ENCODE results near the gene FHIT.

Gene FHIT

DNA sequence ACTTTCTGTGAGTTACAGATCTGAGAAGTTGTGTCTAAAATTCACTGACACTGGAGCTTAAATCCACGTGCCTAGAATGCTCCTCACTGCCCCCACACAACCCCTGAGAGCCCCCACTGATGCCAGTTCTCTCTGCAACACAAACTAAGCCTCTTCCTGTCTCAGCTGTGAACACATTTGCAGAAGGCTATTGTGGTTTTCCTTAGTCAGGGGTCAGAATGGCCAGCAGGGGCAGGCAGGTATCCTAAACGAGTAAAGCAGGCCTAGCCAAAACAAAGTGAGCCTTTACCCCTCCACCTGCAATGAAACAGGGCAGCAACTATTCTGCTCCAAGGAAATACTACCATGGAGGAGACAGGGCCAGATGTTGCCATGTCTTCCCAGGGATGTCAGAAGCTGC is 78.6 kb downstream of the FHIT start:
- DNase-seq (ENCODE audit: low read depth in 1 of 2, low spot score in 1 of 2), result no peak

DNA sequence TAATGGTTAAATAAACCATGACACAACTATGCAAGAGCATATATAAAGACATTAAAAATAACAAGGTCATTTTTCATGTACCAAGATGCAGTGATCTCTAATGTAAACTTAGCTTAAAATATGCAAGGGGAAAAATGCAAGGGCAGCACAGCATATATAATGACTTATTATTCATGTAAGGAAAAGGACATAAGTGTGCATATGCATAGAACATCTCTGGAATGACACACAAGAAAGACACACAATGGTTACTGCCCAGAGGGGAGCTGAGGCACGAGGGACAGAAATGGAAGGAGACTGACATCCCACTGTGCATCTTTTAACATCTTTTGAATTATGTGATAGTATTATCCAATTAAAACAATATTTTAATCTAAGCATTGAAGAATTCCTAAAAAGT is 79.0 kb downstream of the FHIT start:
- DNase-seq (ENCODE audit: low read depth in 1 of 2, low spot score in 1 of 2), result no peak

- no peak for DNase-seq (ENCODE audit: low read depth in 1 of 2, low spot score in 1 of 2)
These were observed 81.5 kb downstream of the FHIT start for GRCh38 chr3:61169621-61170251.

DNA sequence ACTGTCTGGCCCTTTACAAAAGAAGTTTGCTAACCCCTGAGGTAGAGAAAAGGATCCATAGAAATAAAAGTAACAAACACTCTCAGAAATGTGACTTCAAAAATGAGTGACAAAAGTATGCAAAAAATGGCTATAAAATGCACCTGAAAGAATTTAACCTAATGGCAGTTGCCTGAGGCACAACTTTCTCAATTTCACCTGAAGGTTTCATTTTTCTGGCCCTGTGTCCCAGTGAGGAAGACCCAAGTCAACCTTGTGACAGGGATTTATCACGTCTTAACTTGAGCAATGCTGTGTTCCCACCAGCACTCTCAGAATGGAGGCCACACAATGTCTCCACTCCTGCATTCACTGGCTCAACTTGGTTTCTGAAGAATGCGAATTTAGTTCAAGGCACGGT is 83.0 kb downstream of the FHIT start:
- DNase-seq (ENCODE audit: low read depth in 1 of 2, low spot score in 1 of 2), result no peak

DNA sequence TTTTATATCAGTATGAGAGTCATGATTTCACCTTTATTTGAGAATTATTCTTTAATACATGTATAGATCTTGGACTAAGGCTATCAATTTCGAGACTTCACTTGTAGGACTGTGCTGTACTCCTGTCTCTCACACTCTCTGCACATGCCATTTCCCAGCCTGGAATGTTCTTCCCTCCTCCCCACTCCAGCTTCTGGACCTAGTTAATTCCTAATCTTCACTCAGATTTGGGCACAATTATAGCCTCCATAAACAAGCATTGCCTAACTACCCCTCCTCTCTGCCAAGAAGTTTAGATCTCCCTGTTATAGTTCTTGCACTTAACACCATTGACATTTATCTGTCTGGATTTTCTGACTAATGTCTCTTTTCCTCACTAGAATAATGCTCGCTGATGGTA is 88.3 kb downstream of the FHIT start:
- DNase-seq (ENCODE audit: low read depth in 1 of 2, low spot score in 1 of 2), result no peak

DNA sequence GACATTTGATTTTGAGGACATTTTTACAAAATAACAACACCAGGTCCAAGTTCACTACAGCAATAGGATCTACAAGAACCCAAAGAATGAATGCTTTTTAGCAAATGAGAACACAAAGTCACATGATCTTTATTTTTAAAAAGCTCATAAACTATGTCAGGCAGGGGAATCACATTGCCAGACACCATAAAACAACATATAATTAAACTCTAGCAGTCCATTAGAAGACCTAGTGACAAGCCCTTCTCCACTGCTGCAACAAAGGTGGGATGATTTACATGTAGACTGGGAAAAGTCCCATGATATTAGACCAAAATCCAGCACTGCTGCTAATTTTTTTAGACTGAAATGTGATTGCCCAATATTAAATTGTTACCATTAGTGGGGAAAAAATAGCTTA is 92.6 kb downstream of the FHIT start:
- DNase-seq (ENCODE audit: low read depth in 1 of 2, low spot score in 1 of 2), result no peak

GRCh38 chr3:61158216-61158615 is 93.0 kb downstream of the FHIT start:
- no peak for DNase-seq (ENCODE audit: low read depth in 1 of 2, low spot score in 1 of 2)

GRCh38 chr3:61157414-61157813 is 93.8 kb downstream of the FHIT start:
- DNase-seq (ENCODE audit: low read depth in 1 of 2, low spot score in 1 of 2), result no peak

GRCh38 chr3:61155701-61156292 is 95.5 kb downstream of the FHIT start:
- DNase-seq (ENCODE audit: low read depth in 1 of 2, low spot score in 1 of 2), result no peak

- no peak for DNase-seq (ENCODE audit: low read depth in 1 of 2, low spot score in 1 of 2)
These were observed 96.6 kb downstream of the FHIT start for GRCh38 chr3:61154457-61155198.

GRCh38 chr3:61152071-61152470 is 99.2 kb downstream of the FHIT start:
- DNase-seq (ENCODE audit: low read depth in 1 of 2, low spot score in 1 of 2), result no peak

GRCh38 chr3:61149236-61149635 is 102.0 kb downstream of the FHIT start:
- DNase-seq (ENCODE audit: low read depth in 1 of 2, low spot score in 1 of 2), result no peak

DNA sequence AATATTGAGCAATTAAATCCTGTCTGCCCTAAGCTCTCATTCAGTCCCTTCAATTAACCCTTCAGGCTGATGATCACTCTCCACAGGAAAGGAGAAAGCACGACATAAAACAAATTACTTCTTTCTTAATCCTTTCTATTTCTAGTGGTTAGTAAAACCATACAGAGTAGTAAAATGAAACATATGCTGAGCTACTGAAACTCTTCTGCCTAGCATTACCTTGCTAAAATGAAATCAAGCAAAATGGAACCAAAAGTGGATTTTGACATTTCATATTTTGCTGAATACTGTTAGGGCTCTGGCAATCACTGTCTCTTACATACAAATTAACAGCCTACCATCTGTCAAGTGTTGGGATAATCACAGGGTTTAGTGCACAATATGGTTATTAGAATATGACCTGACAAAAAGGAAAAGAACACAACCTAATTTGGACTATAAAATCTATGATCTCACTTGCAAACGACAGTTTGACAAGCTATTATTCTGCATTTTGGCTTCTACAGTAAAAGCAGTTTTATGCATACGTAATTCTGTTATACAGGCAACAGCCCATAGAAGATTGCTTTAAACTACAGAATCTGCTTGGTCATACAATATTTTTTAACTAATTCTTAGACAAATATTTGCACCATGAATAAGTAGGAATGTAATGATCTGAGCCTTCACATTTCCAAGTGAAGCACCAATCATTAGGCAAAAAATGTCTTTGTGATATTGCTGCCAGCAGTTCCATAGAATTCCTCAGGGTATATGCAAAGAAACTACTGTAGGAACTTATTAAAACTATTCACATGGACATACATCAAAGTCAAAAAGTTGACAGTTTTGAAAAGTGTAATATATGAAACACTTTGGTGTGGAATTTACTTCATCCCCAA is 105.0 kb downstream of the FHIT start:
- DNase-seq (ENCODE audit: low read depth in 1 of 2, low spot score in 1 of 2), result no peak

GRCh38 chr3:61141697-61142096 is 109.6 kb downstream of the FHIT start:
- DNase-seq (ENCODE audit: low read depth in 1 of 2, low spot score in 1 of 2), result no peak

DNA sequence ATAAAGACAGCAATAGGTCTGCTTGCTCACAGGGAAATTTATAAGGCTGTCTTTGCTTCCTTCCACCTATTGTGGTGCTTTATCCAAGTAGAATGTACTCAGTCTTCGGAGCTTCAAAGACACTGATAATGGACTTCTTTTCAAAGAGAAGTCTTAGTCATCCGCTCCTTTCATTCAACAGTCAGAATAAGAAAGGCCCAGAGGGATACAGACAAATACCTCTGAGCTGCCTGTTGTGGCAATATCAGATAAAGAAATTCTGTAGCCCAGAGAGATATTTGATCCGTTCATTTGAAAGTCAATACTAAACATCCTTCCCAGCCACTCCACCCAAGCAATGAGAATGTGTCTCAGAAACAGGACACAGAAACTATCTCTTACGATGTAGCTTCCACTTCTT is 110.0 kb downstream of the FHIT start:
- DNase-seq (ENCODE audit: low read depth in 1 of 2, low spot score in 1 of 2), result no peak

- no peak for DNase-seq (ENCODE audit: low read depth in 1 of 2, low spot score in 1 of 2)
These were observed 111.6 kb downstream of the FHIT start for GRCh38 chr3:61139686-61140085.

DNA sequence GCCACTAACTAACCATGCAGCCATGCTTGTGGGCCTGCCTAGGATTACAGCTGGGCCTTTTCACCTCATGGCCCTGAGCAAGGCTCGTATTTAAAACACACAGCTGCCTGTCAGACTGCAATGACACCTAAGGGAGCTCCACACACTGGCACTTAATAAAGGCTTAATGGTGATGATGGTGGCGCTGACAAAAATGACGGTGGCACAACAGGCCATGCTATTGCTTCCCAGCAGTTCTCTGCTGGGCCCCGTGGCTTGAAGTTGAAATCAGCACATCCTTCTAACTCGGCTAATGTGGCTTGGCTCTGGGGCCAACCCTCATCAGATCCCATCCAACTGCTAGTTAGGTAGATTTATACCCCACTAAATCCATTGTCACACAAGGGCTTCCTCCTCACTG is 112.9 kb downstream of the FHIT start:
- DNase-seq (ENCODE audit: low read depth in 1 of 2, low spot score in 1 of 2), result no peak

- no peak for DNase-seq (ENCODE audit: low read depth in 1 of 2, low spot score in 1 of 2)
These were observed 115.1 kb downstream of the FHIT start for GRCh38 chr3:61136191-61136590.

- no peak for DNase-seq (ENCODE audit: low read depth in 1 of 2, low spot score in 1 of 2)
These were observed 116.7 kb downstream of the FHIT start for GRCh38 chr3:61134532-61134931.

DNA sequence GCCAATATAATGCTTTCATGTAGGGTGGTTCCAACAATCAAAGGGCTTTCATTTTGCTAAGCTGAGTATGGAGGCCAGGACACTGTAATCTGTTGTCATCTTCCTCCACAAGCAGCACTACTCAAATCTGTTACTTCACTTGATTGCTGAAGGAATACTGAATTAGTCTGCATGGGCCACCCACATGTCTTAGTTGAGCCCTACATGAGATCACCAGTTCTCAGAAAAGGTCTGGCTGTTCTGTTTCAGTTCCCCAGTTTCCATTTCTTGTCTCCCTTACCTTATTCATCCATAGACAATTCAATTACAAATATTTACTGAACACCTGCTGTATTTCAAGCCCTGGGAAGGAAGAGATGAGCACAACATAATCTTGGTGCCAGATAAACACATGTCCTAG is 119.2 kb downstream of the FHIT start:
- no peak for DNase-seq (ENCODE audit: low read depth in 1 of 2, low spot score in 1 of 2)

GRCh38 chr3:61118830-61119229 is 132.4 kb downstream of the FHIT start:
- DNase-seq (ENCODE audit: low read depth in 1 of 2, low spot score in 1 of 2), result no peak

Measured in stimulated activated CD4-positive, alpha-beta T cell treated with anti-CD3 and anti-CD28 coated beads, Interleukin-15, amount 100 ng/mL, for 1 hour (primary cell).